GM12878 (cell line): ENCODE data around the gene MVB12B. TPM values are rescaled to one million over a fixed set of nuclear protein-coding genes. Genes with fewer than 3 reads are reported as not detected.

Experiments
- ATAC-seq: fragments of 200-7000 bp; cut with Tn5 transposase; 3 replicates; pipeline ENCODE4 v1.9.1; 2020; ENCODE audit warnings: mild to moderate bottlenecking, moderate library complexity
- BruUV-seq: library from RNA; stranded (reverse); fragments of 400-500 nt; replicated peaks from 2 replicates; lab custom pipeline; 2021; lab: Mats Ljungman, UMichigan
- CTCF ChIA-PET: fragments of 300-600 bp; sonication (Branson Sonifier 250); formaldehyde crosslinking; extraction: SDS; loops from one replicate; lab custom pipeline; 2021; ENCODE audit warnings: inconsistent platforms; lab: Yijun Ruan, JAX
- POLR2A ChIA-PET: fragments of 350-600 bp; formaldehyde crosslinking; extraction: SDS; loops from one replicate; lab custom pipeline; 2021; ENCODE audit warnings: inconsistent platforms; lab: Charles Lee
- RAD21 ChIA-PET: fragments of 300-600 bp; sonication (Branson Sonifier 250); formaldehyde crosslinking; loops from one replicate; lab custom pipeline; 2023; ENCODE audit warnings: antibody characterized with exemption; ENCODE audit not compliant: unreplicated experiment; lab: Charles Lee
- SMC1A ChIA-PET: fragments of 300-600 bp; sonication (Branson Sonifier 250); formaldehyde crosslinking; loops from one replicate; lab custom pipeline; 2023; ENCODE audit not compliant: unreplicated experiment, uncharacterized antibody; lab: Charles Lee
- DNase-seq: peaks from one replicate; pipeline ENCODE4 v3.0.0-alpha.2; 2011; ENCODE audit warnings: low read depth, low spot score
- FAIRE-seq: peaks from 3 replicates; lab custom pipeline; 2011; peaks lifted over from hg19 to GRCh38; lab: Jason Lieb, UNC
- H2AFZ ChIP-seq: 2 replicates; pipeline ENCODE4 v1.6.0; 2011; ENCODE audit warnings: low read depth, low read length, control low read depth; ENCODE audit not compliant: control insufficient read depth
- H3K27ac ChIP-seq: 2 replicates; pipeline ENCODE4 v1.5.1; 2011; ENCODE audit warnings: control low read depth; ENCODE audit not compliant: control insufficient read depth, insufficient read depth
- H3K27me3 ChIP-seq, 2 experiments: replicated peaks in 1 of 2; 2 replicates each; pipeline versions ENCODE4 v1.6.0 to v1.6.1; 2011; ENCODE audit warnings: low read length in 1 of 2; ENCODE audit not compliant: control insufficient read depth in 2 of 2, insufficient read depth in 2 of 2
- H3K36me3 ChIP-seq, 2 experiments: 2 replicates each; pipeline ENCODE4 v1.5.1; 2011; ENCODE audit warnings: low read length in 1 of 2; ENCODE audit not compliant: control insufficient read depth in 2 of 2, insufficient read depth in 2 of 2
- H3K4me1 ChIP-seq: 2 replicates; pipeline ENCODE4 v1.6.1; 2011; ENCODE audit warnings: mild to moderate bottlenecking, low read length, moderate library complexity, mixed read lengths; ENCODE audit not compliant: control insufficient read depth, insufficient read depth
- H3K4me2 ChIP-seq: 2 replicates; pipeline ENCODE4 v1.6.0; 2011; ENCODE audit warnings: control low read depth; ENCODE audit not compliant: control insufficient read depth, insufficient read depth
- H3K4me3 ChIP-seq: fragments of 200-600 bp; sonication (generic); 2 replicates; pipeline ENCODE4 v1.5.1; 2016
- H3K79me2 ChIP-seq: 2 replicates; pipeline ENCODE4 v1.6.0; 2011; ENCODE audit warnings: low read length; ENCODE audit not compliant: control insufficient read depth, insufficient read depth
- H3K9ac ChIP-seq: 2 replicates; pipeline ENCODE4 v1.8.0; 2011; ENCODE audit warnings: low read length, control low read depth, mixed read lengths; ENCODE audit not compliant: control insufficient read depth, insufficient read depth
- H3K9me3 ChIP-seq: replicated peaks from 3 replicates; pipeline ENCODE4 v1.5.1; 2011; ENCODE audit warnings: mild to moderate bottlenecking, low read length; ENCODE audit not compliant: control insufficient read depth, insufficient read depth
- H4K20me1 ChIP-seq: 2 replicates; pipeline ENCODE4 v1.6.0; 2011; ENCODE audit not compliant: control insufficient read depth, insufficient read depth
- FOXK2 ChIP-seq: fragments of 450-650 bp; IDR thresholded peaks from 2 replicates; pipeline ENCODE4 v1.6.1; 2017; ENCODE audit warnings: mild to moderate bottlenecking, moderate library complexity
- MLLT1 ChIP-seq: fragments of 450-650 bp; IDR thresholded peaks from 2 replicates; pipeline ENCODE4 v1.6.1; 2016; ENCODE audit warnings: mild to moderate bottlenecking
- MTA3 ChIP-seq: IDR thresholded peaks from 2 replicates; pipeline ENCODE4 v1.6.1; 2012; ENCODE audit warnings: low read length, inconsistent platforms, borderline replicate concordance
- NKRF ChIP-seq: fragments of 450-650 bp; conservative IDR thresholded peaks from 2 replicates; pipeline ENCODE4 v1.6.1; 2017; ENCODE audit warnings: mild to moderate bottlenecking, moderate library complexity
- NR2C1 ChIP-seq: fragments of 450-650 bp; IDR thresholded peaks from 2 replicates; pipeline ENCODE4 v1.6.1; 2017; ENCODE audit warnings: antibody characterized with exemption, mild to moderate bottlenecking, moderate library complexity
- TARDBP ChIP-seq: IDR thresholded peaks from 2 replicates; pipeline ENCODE4 v1.6.1; 2016; ENCODE audit warnings: borderline replicate concordance
- WGBS: methylation state at CpG from one replicate; pipeline ENCODE4 v1.1.6; 2016; ENCODE audit warnings: low lambda C conversion rate; ENCODE audit not compliant: insufficient replicate concordance, insufficient coverage; ENCODE audit errors: missing lambda C conversion rate; 5-methylcytosine and 5-hydroxymethylcytosine counted together
- in situ Hi-C: fragments of 300-500 bp; cut with MboI; formaldehyde crosslinking; loops from 9 replicates; pipeline ENCODE4 v1.14.3; 2018; ENCODE audit warnings: mixed read lengths
- intact Hi-C: fragments of 100-400 bp; cut with micrococcal nuclease; formaldehyde crosslinking; loops from one replicate; pipeline ENCODE4 v1.14.2; 2022; ENCODE audit not compliant: unreplicated experiment
- polyA plus RNA-seq, 11 experiments: library from polyadenylated mRNA; depleted of rRNA in 4 of 11; unstranded in 6 of 11; stranded (reverse) in 5 of 11; fragments of >200 nt; fragmentation: Nextera tagmentation in 4 of 11; fragmentation: Illumina TruSeq in 1 of 11; extraction: Ambion mirVana in 4 of 11; extraction: Trizol in 1 of 11; gene quantifications; 1 replicate in 1 of 11; 2 replicates in 10 of 11; pipeline versions ENCODE4 v1.2.1 to v1.2.3, GENCODE V29; 2011 to 2016; ENCODE audit warnings: inconsistent platforms in 2 of 11, missing spikeins in 2 of 11, low read depth in 1 of 11
- total RNA-seq, 4 experiments: library from RNA; depleted of rRNA in 3 of 4; stranded (reverse); fragments of >200 nt in 3 of 4; fragmentation: Illumina TruSeq in 1 of 4; extraction: Trizol in 1 of 4; gene quantifications; 2 replicates each; pipeline versions ENCODE4 v1.2.1 to v1.2.3, GENCODE V29; 2013 to 2021

Gene MVB12B
- total and polyA plus RNA-seq, 10 of the 15 experiments (the other 5 are each of a cell fraction or from before 2014, with no cell fraction given), result 0.08 TPM; not detected in 9

- Histone ChIP-seq H3K4me3 (no peak overlapping the region), H4K20me1 (no peaks in the 10 kb centered on the region), H3K36me3 (no peaks in the 10 kb centered on the region), H2AFZ (no peak overlapping the region), H3K9ac (no peak overlapping the region), H3K9me3 (no peaks in the 10 kb centered on the region), H3K79me2 (no peaks in the 10 kb centered on the region), H3K27me3 (no peaks in the 10 kb centered on the region; a peak in 1 of 4 replicates), H3K4me2 (no peak overlapping the region), H3K27ac (no peak overlapping the region), H3K4me1 (no peaks in the 10 kb centered on the region)
- in situ Hi-C loops (no loop called here), intact Hi-C loops (no loop called here)
- CTCF ChIA-PET, result interaction anchor here (0.9 to 2.8 kb wide), 5 partner anchors 106 to 886 kb away, joined by 3 to 11 read pairs (median 4); no protein-coding TSS in a partner anchor
- no peak for ATAC-seq
- no peak for FAIRE-seq
- DNase-seq, result no peak
- RAD21 ChIA-PET, result interaction anchor here (1.6 kb wide), 1 partner anchor 885 kb away, joined by 5 read pairs; no protein-coding TSS in a partner anchor
- POLR2A ChIA-PET, result no interaction called here
- SMC1A ChIA-PET, result no interaction called here
- TF ChIP-seq NKRF (no peak), MLLT1 (no peak), FOXK2 (no peak), TARDBP (no peak), MTA3 (no peak), NR2C1 (no peak)
- 46% methylated on average over 16 of the region's 16 CpGs for WGBS
- no TSS peak for BruUV-seq
Measured at GRCh38 chr9:126292736-126293521, 33.7 kb upstream of the MVB12B start.
